H1 (cell line): Measurements from ENCODE around the gene MPZL3. TPM values are rescaled to one million over a fixed set of nuclear protein-coding genes. Genes with fewer than 3 reads are reported as not detected.

ENCODE experiments used
- BRCA1 ChIP-seq: IDR thresholded peaks from 2 replicates; pipeline ENCODE4 v1.6.1; 2012; ENCODE audit warnings: low read depth, low read length, improper control_type of control experiment
- polyA plus RNA-seq, 7 experiments: library from polyadenylated mRNA; depleted of rRNA in 3 of 7; stranded (reverse) in 5 of 7; unstranded in 2 of 7; fragments of >200 nt in 5 of 7; fragments of 200-250 nt in 2 of 7; gene quantifications; 1 replicate in 5 of 7; 2 replicates in 1 of 7; 4 replicates in 1 of 7; pipeline versions ENCODE4 v1.2.1 to v1.2.3, GENCODE V29; 2011 to 2013; ENCODE audit warnings: missing spikeins in 2 of 7, mixed read lengths in 2 of 7
- total RNA-seq: library from RNA; stranded (reverse); fragmentation: NEBNext Ultra II Directional; extraction: Animal tissue kit (Norgen Biotek cat#: 25700); gene quantifications from 2 replicates; pipeline ENCODE4 v1.2.1, GENCODE V29; 2021
- TF ChIP-seq, protein P1 (sequence below): fragments of 300-600 bp; sonication (generic); IDR thresholded peaks from 2 replicates; pipeline ENCODE4 v1.7.1; 2012; ENCODE audit warnings: low read length, moderate library complexity, mild to moderate bottlenecking, inconsistent platforms; ENCODE audit not compliant: insufficient replicate concordance

MPZL3 gene
- total and polyA plus RNA-seq, 2 of the 8 experiments (the other 6 are each of a cell fraction or from before 2014, with no cell fraction given), result 1.1 to 3.9 TPM

DNA sequence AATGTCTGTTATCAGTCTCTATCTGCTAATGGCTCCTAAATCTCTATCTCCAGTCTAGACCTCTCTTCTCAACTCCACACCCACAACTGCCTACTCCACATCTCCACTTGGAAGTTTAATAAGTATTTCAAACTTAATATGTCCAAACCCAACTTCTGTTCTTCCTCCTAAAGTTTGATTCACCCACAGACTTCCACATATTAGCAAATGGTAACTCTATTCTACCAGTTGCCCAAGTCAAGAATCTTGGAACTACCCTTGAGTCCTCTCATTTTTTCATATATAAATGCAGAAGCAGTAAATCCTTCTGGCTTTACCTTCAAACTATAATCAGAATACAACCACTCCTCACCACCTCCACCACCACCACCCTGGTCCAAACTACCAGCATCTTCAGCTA, 20.7 kb downstream of the MPZL3 start (continued):
- no peak for TF ChIP-seq BRCA1
- TF ChIP-seq, protein P1, sequence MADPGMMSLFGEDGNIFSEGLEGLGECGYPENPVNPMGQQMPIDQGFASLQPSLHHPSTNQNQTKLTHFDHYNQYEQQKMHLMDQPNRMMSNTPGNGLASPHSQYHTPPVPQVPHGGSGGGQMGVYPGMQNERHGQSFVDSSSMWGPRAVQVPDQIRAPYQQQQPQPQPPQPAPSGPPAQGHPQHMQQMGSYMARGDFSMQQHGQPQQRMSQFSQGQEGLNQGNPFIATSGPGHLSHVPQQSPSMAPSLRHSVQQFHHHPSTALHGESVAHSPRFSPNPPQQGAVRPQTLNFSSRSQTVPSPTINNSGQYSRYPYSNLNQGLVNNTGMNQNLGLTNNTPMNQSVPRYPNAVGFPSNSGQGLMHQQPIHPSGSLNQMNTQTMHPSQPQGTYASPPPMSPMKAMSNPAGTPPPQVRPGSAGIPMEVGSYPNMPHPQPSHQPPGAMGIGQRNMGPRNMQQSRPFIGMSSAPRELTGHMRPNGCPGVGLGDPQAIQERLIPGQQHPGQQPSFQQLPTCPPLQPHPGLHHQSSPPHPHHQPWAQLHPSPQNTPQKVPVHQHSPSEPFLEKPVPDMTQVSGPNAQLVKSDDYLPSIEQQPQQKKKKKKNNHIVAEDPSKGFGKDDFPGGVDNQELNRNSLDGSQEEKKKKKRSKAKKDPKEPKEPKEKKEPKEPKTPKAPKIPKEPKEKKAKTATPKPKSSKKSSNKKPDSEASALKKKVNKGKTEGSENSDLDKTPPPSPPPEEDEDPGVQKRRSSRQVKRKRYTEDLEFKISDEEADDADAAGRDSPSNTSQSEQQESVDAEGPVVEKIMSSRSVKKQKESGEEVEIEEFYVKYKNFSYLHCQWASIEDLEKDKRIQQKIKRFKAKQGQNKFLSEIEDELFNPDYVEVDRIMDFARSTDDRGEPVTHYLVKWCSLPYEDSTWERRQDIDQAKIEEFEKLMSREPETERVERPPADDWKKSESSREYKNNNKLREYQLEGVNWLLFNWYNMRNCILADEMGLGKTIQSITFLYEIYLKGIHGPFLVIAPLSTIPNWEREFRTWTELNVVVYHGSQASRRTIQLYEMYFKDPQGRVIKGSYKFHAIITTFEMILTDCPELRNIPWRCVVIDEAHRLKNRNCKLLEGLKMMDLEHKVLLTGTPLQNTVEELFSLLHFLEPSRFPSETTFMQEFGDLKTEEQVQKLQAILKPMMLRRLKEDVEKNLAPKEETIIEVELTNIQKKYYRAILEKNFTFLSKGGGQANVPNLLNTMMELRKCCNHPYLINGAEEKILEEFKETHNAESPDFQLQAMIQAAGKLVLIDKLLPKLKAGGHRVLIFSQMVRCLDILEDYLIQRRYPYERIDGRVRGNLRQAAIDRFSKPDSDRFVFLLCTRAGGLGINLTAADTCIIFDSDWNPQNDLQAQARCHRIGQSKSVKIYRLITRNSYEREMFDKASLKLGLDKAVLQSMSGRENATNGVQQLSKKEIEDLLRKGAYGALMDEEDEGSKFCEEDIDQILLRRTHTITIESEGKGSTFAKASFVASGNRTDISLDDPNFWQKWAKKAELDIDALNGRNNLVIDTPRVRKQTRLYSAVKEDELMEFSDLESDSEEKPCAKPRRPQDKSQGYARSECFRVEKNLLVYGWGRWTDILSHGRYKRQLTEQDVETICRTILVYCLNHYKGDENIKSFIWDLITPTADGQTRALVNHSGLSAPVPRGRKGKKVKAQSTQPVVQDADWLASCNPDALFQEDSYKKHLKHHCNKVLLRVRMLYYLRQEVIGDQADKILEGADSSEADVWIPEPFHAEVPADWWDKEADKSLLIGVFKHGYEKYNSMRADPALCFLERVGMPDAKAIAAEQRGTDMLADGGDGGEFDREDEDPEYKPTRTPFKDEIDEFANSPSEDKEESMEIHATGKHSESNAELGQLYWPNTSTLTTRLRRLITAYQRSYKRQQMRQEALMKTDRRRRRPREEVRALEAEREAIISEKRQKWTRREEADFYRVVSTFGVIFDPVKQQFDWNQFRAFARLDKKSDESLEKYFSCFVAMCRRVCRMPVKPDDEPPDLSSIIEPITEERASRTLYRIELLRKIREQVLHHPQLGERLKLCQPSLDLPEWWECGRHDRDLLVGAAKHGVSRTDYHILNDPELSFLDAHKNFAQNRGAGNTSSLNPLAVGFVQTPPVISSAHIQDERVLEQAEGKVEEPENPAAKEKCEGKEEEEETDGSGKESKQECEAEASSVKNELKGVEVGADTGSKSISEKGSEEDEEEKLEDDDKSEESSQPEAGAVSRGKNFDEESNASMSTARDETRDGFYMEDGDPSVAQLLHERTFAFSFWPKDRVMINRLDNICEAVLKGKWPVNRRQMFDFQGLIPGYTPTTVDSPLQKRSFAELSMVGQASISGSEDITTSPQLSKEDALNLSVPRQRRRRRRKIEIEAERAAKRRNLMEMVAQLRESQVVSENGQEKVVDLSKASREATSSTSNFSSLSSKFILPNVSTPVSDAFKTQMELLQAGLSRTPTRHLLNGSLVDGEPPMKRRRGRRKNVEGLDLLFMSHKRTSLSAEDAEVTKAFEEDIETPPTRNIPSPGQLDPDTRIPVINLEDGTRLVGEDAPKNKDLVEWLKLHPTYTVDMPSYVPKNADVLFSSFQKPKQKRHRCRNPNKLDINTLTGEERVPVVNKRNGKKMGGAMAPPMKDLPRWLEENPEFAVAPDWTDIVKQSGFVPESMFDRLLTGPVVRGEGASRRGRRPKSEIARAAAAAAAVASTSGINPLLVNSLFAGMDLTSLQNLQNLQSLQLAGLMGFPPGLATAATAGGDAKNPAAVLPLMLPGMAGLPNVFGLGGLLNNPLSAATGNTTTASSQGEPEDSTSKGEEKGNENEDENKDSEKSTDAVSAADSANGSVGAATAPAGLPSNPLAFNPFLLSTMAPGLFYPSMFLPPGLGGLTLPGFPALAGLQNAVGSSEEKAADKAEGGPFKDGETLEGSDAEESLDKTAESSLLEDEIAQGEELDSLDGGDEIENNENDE, result no peak
